K562 (cell line): ENCODE data around the gene ANKLE2. TPM values are rescaled to one million over a fixed set of nuclear protein-coding genes. Genes with fewer than 3 reads are reported as not detected.

Experiments used
- BACH1 ChIP-seq: fragments of 200-800 bp; sonication (Bioruptor generic); IDR thresholded peaks from 2 replicates; pipeline ENCODE4 v1.6.1; 2016; ENCODE audit warnings: missing genetic modification characterization, missing compliant biosample characterization
- CREB1 ChIP-seq, 2 experiments: sonication (generic) in 1 of 2; formaldehyde crosslinking in 1 of 2; IDR thresholded peaks; 2 replicates each; pipeline versions ENCODE4 v1.6.1 to v1.8.0; 2012 to 2022; ENCODE audit warnings: inconsistent platforms in 1 of 2, mild to moderate bottlenecking in 1 of 2, missing genetic modification reagents in 1 of 2, moderate library complexity in 1 of 2
- DPF2 ChIP-seq: fragments of 450-650 bp; IDR thresholded peaks from 2 replicates; pipeline ENCODE4 v1.6.1; 2016
- EWSR1 ChIP-seq: fragments of 450-650 bp; IDR thresholded peaks from 2 replicates; pipeline ENCODE4 v1.6.1; 2018; ENCODE audit warnings: borderline replicate concordance, mild to moderate bottlenecking, low read depth, moderate library complexity; ENCODE audit not compliant: partially characterized antibody
- FOXP1 ChIP-seq: sonication (generic); formaldehyde crosslinking; IDR thresholded peaks from 2 replicates; pipeline ENCODE4 v1.8.0; 2022; ENCODE audit warnings: mild to moderate bottlenecking, missing genetic modification reagents
- GATAD2A ChIP-seq: fragments of 450-650 bp; IDR thresholded peaks from 2 replicates; pipeline ENCODE4 v1.6.1; 2017
- HSF4 ChIP-seq: fragments of 250-450 bp; sonication (Bioruptor Pico); IDR thresholded peaks from 2 replicates; pipeline ENCODE4 v2.1.2; 2022; ENCODE audit warnings: mild to moderate bottlenecking, moderate library complexity, borderline replicate concordance
- IRF2 ChIP-seq: sonication (generic); formaldehyde crosslinking; IDR thresholded peaks from 2 replicates; pipeline ENCODE4 v1.8.1; 2022; ENCODE audit warnings: mild to moderate bottlenecking, missing genetic modification reagents
- NCOA2 ChIP-seq, 2 experiments: fragments of 450-650 bp; IDR thresholded peaks; 2 replicates each; pipeline ENCODE4 v1.6.1; 2018; ENCODE audit warnings: mild to moderate bottlenecking in 2 of 2, moderate library complexity in 1 of 2; ENCODE audit not compliant: partially characterized antibody in 2 of 2
- PHF8 ChIP-seq: fragments of 200-600 bp; sonication (generic); IDR thresholded peaks from 2 replicates; pipeline ENCODE4 v1.6.1; 2012; ENCODE audit warnings: mixed run types, mild to moderate bottlenecking, inconsistent platforms, low read length, moderate library complexity, borderline replicate concordance
- POLR2B ChIP-seq: fragments of 450-650 bp; IDR thresholded peaks from 2 replicates; pipeline ENCODE4 v1.6.1; 2018; ENCODE audit warnings: low read depth; ENCODE audit not compliant: partially characterized antibody
- SAFB ChIP-seq: fragments of 200-400 bp; formaldehyde crosslinking; IDR thresholded peaks from 2 replicates; pipeline ENCODE4 v1.6.1; 2017; ENCODE audit warnings: low read depth, low read length, borderline replicate concordance
- SETDB1 ChIP-seq: IDR thresholded peaks from one replicate; pipeline ENCODE4 v1.6.1; 2012; ENCODE audit warnings: low read length, control low read depth, inconsistent platforms
- SIN3A ChIP-seq, 2 experiments: fragments of 150-350 bp in 1 of 2; IDR thresholded peaks; 2 replicates each; pipeline ENCODE4 v1.6.1; 2011 to 2016; ENCODE audit warnings: borderline replicate concordance in 2 of 2, low read depth in 2 of 2, low read length in 2 of 2, mild to moderate bottlenecking in 2 of 2, moderate library complexity in 2 of 2; ENCODE audit not compliant: control insufficient read depth in 1 of 2
- SLC30A9 ChIP-seq: fragments of 250-450 bp; sonication (Bioruptor Pico); IDR thresholded peaks from 2 replicates; pipeline ENCODE4 v1.8.0; 2022; ENCODE audit warnings: mild to moderate bottlenecking, moderate library complexity
- TEAD1 ChIP-seq, 2 experiments: fragments of 450-650 bp in 1 of 2; sonication (generic) in 1 of 2; formaldehyde crosslinking; IDR thresholded peaks; 2 replicates each; pipeline versions ENCODE4 v1.4.0 to v1.8.0; 2020 to 2022; ENCODE audit warnings: mild to moderate bottlenecking in 2 of 2, missing genetic modification reagents in 1 of 2
- ZBTB1 ChIP-seq: sonication (generic); formaldehyde crosslinking; IDR thresholded peaks from 2 replicates; pipeline ENCODE4 v1.8.1; 2023; ENCODE audit warnings: missing genetic modification reagents, low read depth, mild to moderate bottlenecking, borderline replicate concordance
- ZNF324 ChIP-seq: fragments of 250-450 bp; sonication (Bioruptor Pico); IDR thresholded peaks from 2 replicates; pipeline ENCODE4 v1.4.0; 2020; ENCODE audit warnings: mild to moderate bottlenecking
- ZSCAN29 ChIP-seq: fragments of 450-650 bp; IDR thresholded peaks from 2 replicates; pipeline ENCODE4 v1.6.1; 2017
- polyA plus RNA-seq, 8 experiments: library from polyadenylated mRNA; depleted of rRNA in 4 of 8; stranded (reverse) in 5 of 8; unstranded in 3 of 8; fragments of >200 nt; fragmentation: Nextera tagmentation in 2 of 8; fragmentation: Illumina TruSeq in 1 of 8; extraction: Ambion mirVana in 2 of 8; extraction: Trizol in 1 of 8; gene quantifications; 2 replicates each; pipeline versions ENCODE4 v1.2.1 to v1.2.3, GENCODE V29; 2011 to 2014; ENCODE audit warnings: inconsistent platforms in 1 of 8, missing spikeins in 1 of 8
- total RNA-seq, 7 experiments: library from RNA; depleted of rRNA in 6 of 7; stranded (reverse); fragments of >200 nt in 6 of 7; fragmentation: Illumina TruSeq in 2 of 7; extraction: Trizol in 2 of 7; gene quantifications; 2 replicates each; pipeline versions ENCODE4 v1.2.1 to v1.2.3, GENCODE V29; 2011 to 2021; ENCODE audit warnings: low replicate concordance in 1 of 7
- TF ChIP-seq, protein P1 (sequence below): sonication (generic); formaldehyde crosslinking; IDR thresholded peaks from 2 replicates; pipeline ENCODE4 v1.8.0; 2023; ENCODE audit warnings: mild to moderate bottlenecking, missing genetic modification reagents
- TF ChIP-seq, protein P2 (sequence below): fragments of 250-450 bp; sonication (Bioruptor Pico); IDR thresholded peaks from 2 replicates; pipeline ENCODE4 v1.8.0; 2021; ENCODE audit warnings: moderate library complexity, mild to moderate bottlenecking, inconsistent platforms

ANKLE2 gene
- total and polyA plus RNA-seq, 9 of the 15 experiments (the other 6 are each of a cell fraction or from before 2014, with no cell fraction given), result 3.2 to 57.7 (median 45.6) TPM

DNA sequence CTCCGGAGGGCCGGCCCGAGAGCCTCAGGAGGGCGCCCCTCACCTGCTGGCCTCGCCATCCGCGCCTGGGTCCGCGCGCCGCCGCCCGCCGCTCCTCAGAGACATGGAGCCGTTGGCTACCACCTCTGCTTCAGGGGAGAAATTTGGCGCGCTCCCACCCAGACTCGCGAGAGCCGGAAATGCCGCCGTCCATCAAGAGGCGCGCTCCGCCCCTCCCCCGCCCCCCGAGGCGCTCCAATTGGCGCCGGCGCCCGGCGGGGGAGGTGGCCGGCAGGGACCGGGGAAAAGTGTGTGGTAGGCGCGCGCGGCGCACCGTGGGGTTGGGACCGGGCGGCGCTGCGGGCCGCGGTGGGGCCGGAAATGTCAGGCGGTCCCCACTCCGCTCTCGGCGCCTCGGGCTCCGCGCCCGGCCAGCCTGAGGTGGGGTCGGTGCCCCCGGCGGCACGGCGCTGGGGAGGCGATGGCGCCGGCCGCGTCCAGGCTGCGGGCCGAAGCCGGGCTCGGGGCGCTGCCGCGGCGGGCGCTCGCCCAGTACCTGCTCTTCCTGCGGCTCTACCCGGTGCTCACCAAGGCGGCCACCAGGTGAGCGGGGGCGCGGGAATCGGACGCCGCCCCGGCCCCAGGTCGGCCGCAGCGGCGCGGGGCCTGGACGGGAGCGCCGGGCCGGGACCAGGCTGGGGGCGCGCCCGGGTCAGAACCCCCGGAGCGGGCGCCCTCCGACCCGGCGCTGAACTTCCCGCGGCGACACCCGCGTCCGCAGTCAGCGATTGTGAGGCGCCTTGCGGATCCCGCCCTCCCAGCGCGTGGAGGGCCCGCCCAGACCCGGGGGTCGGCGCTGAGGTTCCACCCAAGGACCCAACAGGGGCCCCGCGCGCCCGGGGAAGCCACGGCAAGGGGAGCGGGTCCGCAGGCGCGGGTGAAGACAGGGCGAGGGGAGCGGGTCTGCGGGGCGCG is 74.1 kb downstream of the ANKLE2 start, which contains the start of the genes POLE and PXMP2 (continued):
- TF ChIP-seq, protein P1, sequence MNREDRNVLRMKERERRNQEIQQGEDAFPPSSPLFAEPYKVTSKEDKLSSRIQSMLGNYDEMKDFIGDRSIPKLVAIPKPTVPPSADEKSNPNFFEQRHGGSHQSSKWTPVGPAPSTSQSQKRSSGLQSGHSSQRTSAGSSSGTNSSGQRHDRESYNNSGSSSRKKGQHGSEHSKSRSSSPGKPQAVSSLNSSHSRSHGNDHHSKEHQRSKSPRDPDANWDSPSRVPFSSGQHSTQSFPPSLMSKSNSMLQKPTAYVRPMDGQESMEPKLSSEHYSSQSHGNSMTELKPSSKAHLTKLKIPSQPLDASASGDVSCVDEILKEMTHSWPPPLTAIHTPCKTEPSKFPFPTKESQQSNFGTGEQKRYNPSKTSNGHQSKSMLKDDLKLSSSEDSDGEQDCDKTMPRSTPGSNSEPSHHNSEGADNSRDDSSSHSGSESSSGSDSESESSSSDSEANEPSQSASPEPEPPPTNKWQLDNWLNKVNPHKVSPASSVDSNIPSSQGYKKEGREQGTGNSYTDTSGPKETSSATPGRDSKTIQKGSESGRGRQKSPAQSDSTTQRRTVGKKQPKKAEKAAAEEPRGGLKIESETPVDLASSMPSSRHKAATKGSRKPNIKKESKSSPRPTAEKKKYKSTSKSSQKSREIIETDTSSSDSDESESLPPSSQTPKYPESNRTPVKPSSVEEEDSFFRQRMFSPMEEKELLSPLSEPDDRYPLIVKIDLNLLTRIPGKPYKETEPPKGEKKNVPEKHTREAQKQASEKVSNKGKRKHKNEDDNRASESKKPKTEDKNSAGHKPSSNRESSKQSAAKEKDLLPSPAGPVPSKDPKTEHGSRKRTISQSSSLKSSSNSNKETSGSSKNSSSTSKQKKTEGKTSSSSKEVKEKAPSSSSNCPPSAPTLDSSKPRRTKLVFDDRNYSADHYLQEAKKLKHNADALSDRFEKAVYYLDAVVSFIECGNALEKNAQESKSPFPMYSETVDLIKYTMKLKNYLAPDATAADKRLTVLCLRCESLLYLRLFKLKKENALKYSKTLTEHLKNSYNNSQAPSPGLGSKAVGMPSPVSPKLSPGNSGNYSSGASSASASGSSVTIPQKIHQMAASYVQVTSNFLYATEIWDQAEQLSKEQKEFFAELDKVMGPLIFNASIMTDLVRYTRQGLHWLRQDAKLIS (CRISPR knock-in tag), result peak; percentile 48; the same call in 1 of the 2 replicates
- TF ChIP-seq IRF2 (CRISPR knock-in tag) (no peak), BACH1 (tag) (no peak), ZBTB1 (CRISPR knock-in tag) (0 out of 2 replicates have a peak, but pooled peaks have one; percentile 56), ZSCAN29 (peak; percentile 36; the same call in 1 of the 2 replicates), TEAD1 (CRISPR knock-in tag; IDR thresholded peaks at IDR 0.05) (0 out of 4 replicates have a peak, but pooled peaks of 1 of the 2 experiments have one; percentile 71), ZNF324 (CRISPR knock-in tag) (no peak), POLR2B (peak; percentile 46), SIN3A (IDR thresholded peaks at IDR 0.05; ENCODE audit: borderline replicate concordance in 2 of 2, control insufficient read depth in 1 of 2, low read depth in 2 of 2, low read length in 2 of 2) (peak in 1 of 2 experiments; percentile 74; a peak in 3 of 4 replicates), PHF8 (peak; percentile 68; the same call in 1 of the 2 replicates), HSF4 (CRISPR knock-in tag) (no peak), EWSR1 (no peak), DPF2 (no peak), NCOA2 (IDR thresholded peaks at IDR 0.05; ENCODE audit: partially characterized antibody in 2 of 2) (peak in 1 of 2 experiments; percentile 98), SLC30A9 (CRISPR knock-in tag) (no peak), SAFB (0 out of 2 replicates have a peak, but pooled peaks have one; percentile 25), GATAD2A (no peak), SETDB1 (no peak), CREB1 (IDR thresholded peaks at IDR 0.05) (peak; percentile 44; the same call in 1 of the 2 replicates), CREB1 (CRISPR knock-in tag; IDR thresholded peaks at IDR 0.05) (peak; percentile 46; the same call in 1 of the 2 replicates), FOXP1 (CRISPR knock-in tag) (peak; percentile 77)
- TF ChIP-seq, protein P2, sequence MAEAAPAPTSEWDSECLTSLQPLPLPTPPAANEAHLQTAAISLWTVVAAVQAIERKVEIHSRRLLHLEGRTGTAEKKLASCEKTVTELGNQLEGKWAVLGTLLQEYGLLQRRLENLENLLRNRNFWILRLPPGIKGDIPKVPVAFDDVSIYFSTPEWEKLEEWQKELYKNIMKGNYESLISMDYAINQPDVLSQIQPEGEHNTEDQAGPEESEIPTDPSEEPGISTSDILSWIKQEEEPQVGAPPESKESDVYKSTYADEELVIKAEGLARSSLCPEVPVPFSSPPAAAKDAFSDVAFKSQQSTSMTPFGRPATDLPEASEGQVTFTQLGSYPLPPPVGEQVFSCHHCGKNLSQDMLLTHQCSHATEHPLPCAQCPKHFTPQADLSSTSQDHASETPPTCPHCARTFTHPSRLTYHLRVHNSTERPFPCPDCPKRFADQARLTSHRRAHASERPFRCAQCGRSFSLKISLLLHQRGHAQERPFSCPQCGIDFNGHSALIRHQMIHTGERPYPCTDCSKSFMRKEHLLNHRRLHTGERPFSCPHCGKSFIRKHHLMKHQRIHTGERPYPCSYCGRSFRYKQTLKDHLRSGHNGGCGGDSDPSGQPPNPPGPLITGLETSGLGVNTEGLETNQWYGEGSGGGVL (CRISPR knock-in tag), result no peak
